GM10266 (cell line): Measurements from ENCODE around the gene TMEM86B.
A peak's percentile ranks its signal among the peaks of the same experiment; 100 is the strongest.
"Not testable (repeated sequence)": the region's sequence is repeated elsewhere in the genome, so short reads cannot be mapped to it uniquely, and the experiment has no call there.

Experiments
- DNase-seq: peaks from one replicate; pipeline ENCODE4 v3.0.0; 2012; ENCODE audit errors: extremely low spot score
- TF ChIP-seq, protein P1 (sequence below): IDR thresholded peaks from 2 replicates; pipeline ENCODE4 v1.5.1; 2012; ENCODE audit warnings: mild to moderate bottlenecking, low read depth; ENCODE audit not compliant: control insufficient read depth, insufficient read depth; ENCODE audit errors: missing control alignments

TMEM86B gene

DNA sequence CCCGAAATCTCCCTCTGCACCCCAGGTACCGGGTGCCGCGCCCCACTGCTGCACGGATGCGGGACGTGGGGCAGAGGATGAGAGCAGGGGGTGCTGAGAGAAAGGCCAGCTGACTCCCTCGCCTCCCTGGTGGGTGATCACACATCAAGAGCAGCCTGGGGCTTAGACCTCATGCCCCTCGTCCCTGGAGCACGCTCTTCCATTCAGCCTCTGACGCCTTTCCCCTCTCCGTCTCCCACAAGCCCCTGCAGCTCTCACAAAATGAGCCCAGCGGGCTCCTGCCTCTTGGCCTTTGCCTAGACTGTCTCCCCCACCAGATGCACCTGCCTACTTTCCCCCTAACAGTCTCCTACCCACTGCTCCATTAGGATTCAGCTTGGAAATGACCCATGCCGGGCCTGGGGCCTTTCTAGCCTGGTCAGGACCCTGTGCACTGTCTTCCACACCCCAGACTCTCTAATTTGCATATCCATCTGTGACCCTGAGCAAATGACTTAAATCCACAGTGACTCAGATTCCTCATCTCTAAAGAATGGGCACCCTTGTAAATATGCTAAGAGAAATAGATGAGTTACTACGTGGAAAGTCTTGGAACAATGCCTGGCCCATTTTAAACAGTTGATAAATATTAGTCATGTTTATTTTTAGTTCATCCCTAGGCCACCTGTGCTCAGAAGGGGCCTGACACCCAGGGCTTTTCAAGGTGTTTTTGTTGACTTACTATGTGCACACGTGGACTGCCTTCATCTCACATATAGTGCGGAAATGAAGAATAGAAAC, 18.7 kb downstream of the TMEM86B start:
- DNase-seq = no peak

DNA sequence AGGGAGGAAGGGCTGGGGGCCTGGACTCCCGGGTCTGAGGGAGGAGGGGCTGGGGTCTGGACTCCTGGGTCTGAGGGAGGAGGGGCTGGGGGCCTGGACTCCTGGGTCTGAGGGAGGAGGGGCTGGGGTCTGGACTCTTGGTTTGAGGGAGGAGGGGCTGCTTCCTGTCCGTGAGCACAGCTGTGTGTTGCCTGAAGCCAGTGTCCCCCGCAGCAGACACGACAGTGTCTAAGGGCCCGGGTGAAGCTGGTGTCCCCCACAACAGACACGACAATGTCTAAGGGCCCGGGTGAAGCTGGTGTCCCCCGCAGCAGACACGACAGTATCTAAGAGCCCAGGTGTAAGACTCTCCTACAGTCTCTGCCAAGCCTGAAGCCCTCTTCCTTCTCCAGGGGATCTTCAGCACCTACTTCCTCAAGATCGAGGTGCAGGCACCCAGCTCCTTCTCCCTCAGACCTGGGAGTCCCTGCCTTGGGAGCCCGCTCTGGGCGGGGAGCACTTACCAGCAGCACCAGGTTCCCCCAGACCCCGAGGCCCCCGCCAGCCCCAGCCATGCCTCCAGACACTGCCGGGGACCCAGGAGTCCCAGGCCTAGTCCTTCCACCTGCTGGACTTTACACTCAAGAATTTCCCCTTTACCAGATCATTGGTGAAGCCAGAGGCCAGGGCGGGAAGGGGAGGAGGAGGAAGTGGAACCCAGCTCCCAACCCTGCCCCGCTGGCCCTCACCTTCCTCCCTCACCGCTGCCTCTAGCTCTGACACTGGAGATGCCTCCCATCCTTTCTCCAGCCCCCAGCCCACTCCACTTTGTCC, 19.5 kb downstream of the TMEM86B start, which contains the start of gene PTPRH:
Gene PTPRH (minus strand): TSS at position 622 of the 813 bp plus-strand sequence. CDS start 68 bp downstream, at position 554.
- TF ChIP-seq, protein P1, sequence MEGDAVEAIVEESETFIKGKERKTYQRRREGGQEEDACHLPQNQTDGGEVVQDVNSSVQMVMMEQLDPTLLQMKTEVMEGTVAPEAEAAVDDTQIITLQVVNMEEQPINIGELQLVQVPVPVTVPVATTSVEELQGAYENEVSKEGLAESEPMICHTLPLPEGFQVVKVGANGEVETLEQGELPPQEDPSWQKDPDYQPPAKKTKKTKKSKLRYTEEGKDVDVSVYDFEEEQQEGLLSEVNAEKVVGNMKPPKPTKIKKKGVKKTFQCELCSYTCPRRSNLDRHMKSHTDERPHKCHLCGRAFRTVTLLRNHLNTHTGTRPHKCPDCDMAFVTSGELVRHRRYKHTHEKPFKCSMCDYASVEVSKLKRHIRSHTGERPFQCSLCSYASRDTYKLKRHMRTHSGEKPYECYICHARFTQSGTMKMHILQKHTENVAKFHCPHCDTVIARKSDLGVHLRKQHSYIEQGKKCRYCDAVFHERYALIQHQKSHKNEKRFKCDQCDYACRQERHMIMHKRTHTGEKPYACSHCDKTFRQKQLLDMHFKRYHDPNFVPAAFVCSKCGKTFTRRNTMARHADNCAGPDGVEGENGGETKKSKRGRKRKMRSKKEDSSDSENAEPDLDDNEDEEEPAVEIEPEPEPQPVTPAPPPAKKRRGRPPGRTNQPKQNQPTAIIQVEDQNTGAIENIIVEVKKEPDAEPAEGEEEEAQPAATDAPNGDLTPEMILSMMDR = no peak
- no peak for DNase-seq

More for the DNA sequence above, 18.7 kb downstream of the TMEM86B start:
- TF ChIP-seq, protein P1 = no peak

DNA sequence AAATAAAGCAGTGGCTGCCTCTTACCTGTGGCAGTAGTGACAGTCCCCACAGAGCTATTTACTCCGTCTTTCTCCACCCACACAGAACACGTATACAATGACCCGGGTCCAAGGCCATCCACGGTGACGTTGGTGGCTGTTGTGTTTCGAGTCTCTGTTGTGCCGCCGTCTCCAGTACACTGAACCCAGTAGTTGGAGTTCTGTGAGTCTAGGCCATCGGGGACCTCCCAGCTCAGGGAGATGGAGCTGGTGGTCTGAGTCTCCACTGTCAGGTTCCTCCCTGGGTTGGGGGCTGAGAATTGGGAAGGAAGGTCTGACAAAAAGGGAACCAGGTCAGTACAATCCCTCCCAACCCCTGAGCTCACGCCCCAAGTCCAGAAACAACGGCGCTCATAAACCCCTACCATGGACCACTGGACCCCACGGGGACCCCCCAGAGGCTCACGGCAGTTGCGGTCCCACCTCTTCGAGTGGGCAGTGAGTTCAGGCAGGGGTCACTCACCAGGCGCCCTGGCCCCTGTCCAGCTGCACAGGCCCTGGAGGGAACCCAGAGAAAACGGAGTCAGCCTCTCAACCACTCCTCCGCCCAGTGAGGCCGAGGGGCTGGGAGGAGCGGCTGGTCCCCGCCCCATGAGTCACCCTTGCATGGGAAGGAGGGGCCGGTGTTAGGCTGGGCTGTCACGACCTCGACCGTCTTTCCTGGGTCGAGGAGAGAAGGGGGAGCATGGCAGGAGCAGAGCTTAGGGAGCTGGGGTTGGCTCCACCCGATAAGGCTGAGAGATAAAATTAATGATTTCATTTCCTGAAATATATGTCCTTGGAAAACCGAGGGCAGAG, 21.7 kb downstream of the TMEM86B start:
- DNase-seq = peak; percentile 53
- TF ChIP-seq, protein P1 = no peak

DNA sequence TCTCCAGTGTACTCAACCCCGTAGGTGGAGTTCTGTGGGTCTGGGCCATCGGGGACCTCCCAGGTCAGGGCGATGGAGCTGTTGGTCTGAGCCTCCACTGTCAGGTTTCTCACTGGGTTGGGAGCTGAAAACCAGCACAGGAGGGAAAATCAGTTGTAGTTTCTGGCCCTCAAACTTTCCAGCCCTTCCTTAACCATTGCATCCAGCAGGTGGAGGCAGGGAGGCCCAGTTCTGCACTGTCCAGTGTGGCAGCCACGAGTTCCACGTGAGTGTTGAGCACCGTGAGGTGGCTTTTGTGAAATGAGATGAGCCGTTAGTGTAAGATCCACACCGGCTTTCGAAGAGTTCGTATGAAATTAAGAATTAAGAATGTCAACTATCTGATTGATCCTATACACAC, 26.4 kb downstream of the TMEM86B start:
- not testable (repeated sequence) for DNase-seq

DNA sequence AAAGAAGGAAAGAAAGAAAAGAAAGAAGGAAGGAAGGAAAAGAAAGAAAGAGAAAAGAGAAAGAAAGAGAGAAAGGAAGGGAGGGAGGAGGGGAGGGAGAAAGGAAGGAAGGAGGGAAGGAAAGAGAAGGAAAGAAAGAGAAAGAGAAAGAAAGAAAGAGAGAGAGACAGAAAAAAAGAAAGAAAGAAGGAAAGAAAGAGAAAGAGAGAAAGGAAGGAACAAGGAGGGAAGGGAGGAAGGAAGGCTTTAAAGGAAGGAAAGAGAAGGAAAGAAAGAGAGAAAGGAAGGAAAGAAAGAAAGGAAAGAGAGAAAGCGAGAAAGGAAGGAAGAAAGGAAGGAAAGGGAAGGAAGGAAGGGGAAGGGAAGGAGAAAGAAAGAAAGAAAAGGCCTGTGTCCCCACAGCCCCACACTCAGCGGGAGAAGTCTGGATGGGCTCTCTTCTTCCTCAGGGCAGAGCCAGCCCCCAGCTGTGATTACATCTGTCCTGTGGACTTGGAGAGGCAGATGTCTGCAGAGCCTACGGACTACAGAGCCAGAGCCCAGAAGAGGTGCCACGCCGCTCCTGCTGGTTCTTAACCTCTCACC, 28.9 kb downstream of the TMEM86B start:
- DNase-seq = no peak
- TF ChIP-seq, protein P1 = no peak

DNA sequence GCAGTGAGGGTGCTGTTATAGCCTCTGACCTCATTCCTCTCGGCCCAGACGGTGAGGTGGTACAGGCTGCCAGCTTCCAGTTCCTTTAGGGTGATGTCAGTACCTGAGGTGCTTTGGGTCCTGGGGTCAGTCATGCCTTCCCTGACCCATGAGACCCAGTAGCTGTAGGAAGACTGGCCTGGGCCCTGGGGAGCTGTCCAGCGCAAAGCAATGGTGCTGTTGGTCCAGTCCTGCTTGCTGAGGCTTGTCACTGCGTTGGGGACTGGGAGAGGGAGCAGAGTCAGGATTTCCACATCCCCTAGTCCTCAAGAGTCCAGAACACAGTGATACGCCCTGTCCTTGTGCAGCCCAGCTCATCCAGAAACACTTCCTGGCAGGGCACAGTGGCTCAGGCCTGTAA, 29.9 kb downstream of the TMEM86B start:
- DNase-seq = no peak
- TF ChIP-seq, protein P1 = no peak

DNA sequence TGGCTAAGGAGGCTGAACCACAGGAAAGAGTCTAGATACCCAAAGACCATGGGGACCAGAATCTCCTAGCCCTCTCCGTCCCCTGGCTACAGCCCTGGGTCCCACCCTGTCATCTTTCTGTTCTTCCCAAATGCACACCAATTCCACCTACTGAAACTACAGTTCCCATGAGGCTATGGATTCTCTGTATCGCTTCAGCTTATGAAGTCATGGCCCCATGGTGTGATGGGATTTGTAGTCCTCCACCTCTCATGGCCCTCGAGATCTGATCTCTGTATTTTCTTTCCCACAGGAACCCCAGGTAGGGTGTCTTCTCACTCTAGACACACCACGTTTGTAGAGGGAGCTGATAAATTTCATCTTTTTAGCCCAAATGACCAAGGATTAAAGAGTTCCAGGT, 31.0 kb downstream of the TMEM86B start:
- TF ChIP-seq, protein P1 = no peak
- DNase-seq = no peak
